CD14-positive monocyte (primary cell): ENCODE measurements around the gene TNFSF13B. TPM values are rescaled to one million over a fixed set of nuclear protein-coding genes. Genes with fewer than 3 reads are reported as not detected.

Experiments used
- DNase-seq, 3 donors: peaks; one replicate each; pipeline ENCODE4 v3.0.0-alpha.2; 2011 to 2022
- H2AFZ ChIP-seq: 2 replicates; pipeline ENCODE4 v1.6.0; 2012; ENCODE audit warnings: mild to moderate bottlenecking, low read depth, low read length, inconsistent platforms; ENCODE audit not compliant: insufficient read depth, poor library complexity, severe bottlenecking
- H3K27ac ChIP-seq, 2 donors: 1 replicate in 1 of 2; 2 replicates in 1 of 2; pipeline ENCODE4 v1.5.1; 2012 to 2013; ENCODE audit warnings: low read length in 2 of 2, control low read depth in 1 of 2, inconsistent platforms in 1 of 2, low read depth in 1 of 2, mild to moderate bottlenecking in 1 of 2
- H3K27me3 ChIP-seq, 2 donors: one replicate each; pipeline versions ENCODE4 v1.6.0 to v1.6.1; 2011 to 2013; ENCODE audit warnings: low read length in 2 of 2; ENCODE audit not compliant: control insufficient read depth in 2 of 2, insufficient read depth in 2 of 2
- H3K36me3 ChIP-seq, 2 donors: replicated peaks in 1 of 2; 1 replicate in 1 of 2; 2 replicates in 1 of 2; pipeline versions ENCODE4 v1.5.1 to v1.6.1; 2012 to 2013; ENCODE audit warnings: low read length in 2 of 2, control low read depth in 1 of 2, inconsistent platforms in 1 of 2, mild to moderate bottlenecking in 1 of 2; ENCODE audit not compliant: insufficient read depth in 2 of 2, control insufficient read depth in 1 of 2
- H3K4me1 ChIP-seq, 2 donors: 1 replicate in 1 of 2; 2 replicates in 1 of 2; pipeline versions ENCODE4 v1.5.1 to v1.6.1; 2012 to 2013; ENCODE audit warnings: low read length in 2 of 2, control low read depth in 1 of 2, inconsistent platforms in 1 of 2, mild to moderate bottlenecking in 1 of 2, moderate library complexity in 1 of 2; ENCODE audit not compliant: insufficient read depth in 2 of 2, control insufficient read depth in 1 of 2
- H3K4me2 ChIP-seq: replicated peaks from 2 replicates; pipeline ENCODE3; 2012; ENCODE audit warnings: low read length, moderate library complexity, mild to moderate bottlenecking; ENCODE audit not compliant: poor library complexity, severe bottlenecking; ENCODE audit errors: extremely low read depth
- H3K4me3 ChIP-seq, 3 experiments: fragments of 200-600 bp in 1 of 3; sonication (generic) in 1 of 3; replicated peaks in 1 of 3; 1 replicate in 2 of 3; 2 replicates in 1 of 3; pipeline ENCODE4 v1.5.1; 2011 to 2013; ENCODE audit warnings: low read length in 3 of 3, mild to moderate bottlenecking in 3 of 3, control low read depth in 2 of 3, low read depth in 2 of 3, inconsistent platforms in 1 of 3, moderate library complexity in 1 of 3
- H3K79me2 ChIP-seq: 2 replicates; pipeline ENCODE4 v1.6.0; 2012; ENCODE audit warnings: mild to moderate bottlenecking, control low read depth, inconsistent platforms, low read length, moderate library complexity; ENCODE audit not compliant: insufficient read depth
- H3K9ac ChIP-seq: 2 replicates; pipeline ENCODE4 v1.6.0; 2017; ENCODE audit warnings: low read length, mild to moderate bottlenecking; ENCODE audit not compliant: insufficient read depth, poor library complexity, severe bottlenecking
- H3K9me3 ChIP-seq, 2 donors: replicated peaks in 1 of 2; 1 replicate in 1 of 2; 2 replicates in 1 of 2; pipeline versions ENCODE4 v1.5.1 to v1.6.1; 2012 to 2013; ENCODE audit warnings: low read length in 2 of 2, control low read depth in 1 of 2; ENCODE audit not compliant: control insufficient read depth in 1 of 2, insufficient read depth in 1 of 2
- H4K20me1 ChIP-seq: 2 replicates; pipeline ENCODE4 v1.6.0; 2012; ENCODE audit warnings: mild to moderate bottlenecking, low read length, control low read depth, moderate library complexity; ENCODE audit not compliant: insufficient read depth
- H3K27ac Mint-ChIP-seq, 7 donors: one replicate each; pipeline ENCODE4 v1.8.0; 2020; ENCODE audit warnings: mild to moderate bottlenecking in 7 of 7, mixed read lengths in 7 of 7, moderate library complexity in 6 of 7, inconsistent platforms in 2 of 7
- H3K27me3 Mint-ChIP-seq, 3 donors: one replicate each; pipeline ENCODE4 v1.8.0; 2021 to 2022; ENCODE audit warnings: low read depth in 3 of 3, mild to moderate bottlenecking in 3 of 3, mixed read lengths in 3 of 3, moderate library complexity in 3 of 3, inconsistent platforms in 1 of 3
- H3K36me3 Mint-ChIP-seq, 2 donors: one replicate each; pipeline ENCODE4 v1.8.0; 2020; ENCODE audit warnings: mixed read lengths in 2 of 2, inconsistent platforms in 1 of 2, mild to moderate bottlenecking in 1 of 2
- H3K4me1 Mint-ChIP-seq: one replicate; pipeline ENCODE4 v1.8.0; 2020; ENCODE audit warnings: mild to moderate bottlenecking, mixed read lengths
- H3K4me3 Mint-ChIP-seq, 2 donors: one replicate each; pipeline ENCODE4 v1.8.0; 2020; ENCODE audit warnings: mild to moderate bottlenecking in 2 of 2, mixed read lengths in 2 of 2, moderate library complexity in 1 of 2
- H3K9me3 Mint-ChIP-seq, 7 donors: one replicate each; pipeline ENCODE4 v1.8.0; 2020 to 2022; ENCODE audit warnings: mixed read lengths in 7 of 7, mild to moderate bottlenecking in 6 of 7, moderate library complexity in 6 of 7, inconsistent platforms in 2 of 7
- CTCF ChIP-seq: fragments of 200-600 bp; IDR thresholded peaks from one replicate; pipeline ENCODE4 v1.8.0; 2022; ENCODE audit warnings: antibody characterized with exemption, mild to moderate bottlenecking
- WGBS: methylation state at CpG from one replicate; pipeline ENCODE4 v1.1.5; 2013; ENCODE audit warnings: missing lambda C conversion rate; ENCODE audit not compliant: insufficient coverage; 5-methylcytosine and 5-hydroxymethylcytosine counted together
- intact Hi-C, 2 donors: fragments of 100-400 bp; cut with micrococcal nuclease; formaldehyde crosslinking; loops; one replicate each; pipeline versions ENCODE4 v1.15.0 to v1.15.1; 2023
- polyA plus RNA-seq, 3 donors: library from polyadenylated mRNA; depleted of rRNA in 1 of 3; unstranded in 2 of 3; stranded (reverse) in 1 of 3; fragments of 300-500 nt in 2 of 3; fragments of >200 nt in 1 of 3; fragmentation: Illumina TruSeq in 2 of 3; gene quantifications; 1 replicate in 2 of 3; 2 replicates in 1 of 3; pipeline ENCODE4 v1.2.3, GENCODE V29; 2012 to 2021

Gene TNFSF13B
- polyA plus RNA-seq, 3 donors = 117 to 587 (median 558) TPM

GRCh38 chr13:108272333-108272732 lies 2.8 kb downstream of the TNFSF13B start:
- H3K79me2 ChIP-seq = peaks cover 91% of the 10 kb centered on the region
- H2AFZ ChIP-seq = no peak overlapping the region
- Mint-ChIP-seq H3K4me1 (peaks cover 51% of the 10 kb centered on the region), H3K27ac (peak overlapping the region; percentile 33 to 94 (median 79)), H3K27me3 (no peaks in the 10 kb centered on the region), H3K4me3 (peak overlapping the region; percentile 69 to 89), H3K36me3 (peaks cover 10 to 14% of the 10 kb centered on the region in 2 donors), H3K9me3 (no peaks in the 10 kb centered on the region)
- H4K20me1 ChIP-seq = no peaks in the 10 kb centered on the region
- peak in 2 of 3 donors; percentile 38 to 54 for DNase-seq
- peak overlapping the region; percentile 19 for H3K9ac ChIP-seq
- H3K4me2 ChIP-seq = peak overlapping the region; percentile 83
- peak overlapping the region; percentile 73 to 98 (median 85) for H3K4me3 ChIP-seq
- no peaks in the 10 kb centered on the region for H3K9me3 ChIP-seq
- peak overlapping the region in 1 of 2 donors; percentile 59 for H3K27ac ChIP-seq
- TF ChIP-seq CTCF = no peak
- H3K36me3 ChIP-seq = peaks cover 8 to 17% of the 10 kb centered on the region in 2 donors
- H3K27me3 ChIP-seq = no peaks in the 10 kb centered on the region
- intact Hi-C loops = no loop called here
- peaks cover 34 to 47% of the 10 kb centered on the region in 2 donors for H3K4me1 ChIP-seq

GRCh38 chr13:108273429-108274118 lies 4.1 kb downstream of the TNFSF13B start:
- Histone ChIP-seq H3K36me3 (peaks cover 8 to 18% of the 10 kb centered on the region in 2 donors), H3K27me3 (no peaks in the 10 kb centered on the region), H3K4me2 (peak overlapping the region; percentile 83), H3K79me2 (peaks cover 91% of the 10 kb centered on the region), H4K20me1 (peaks cover 3% of the 10 kb centered on the region), H2AFZ (no peak overlapping the region), H3K9ac (no peak overlapping the region), H3K4me1 (peaks cover 21 to 34% of the 10 kb centered on the region in 2 donors), H3K27ac (peak overlapping the region in 1 of 2 donors; percentile 59), H3K9me3 (no peaks in the 10 kb centered on the region), H3K4me3 (peak overlapping the region in 1 of 3 experiments; percentile 98)
- H3K27me3 Mint-ChIP-seq = no peaks in the 10 kb centered on the region
- WGBS = no CpG with 5 or more reads among the region's 5 CpGs
- intact Hi-C loops = no loop called here
- peaks cover 41% of the 10 kb centered on the region for H3K4me1 Mint-ChIP-seq
- peak in 1 of 3 donors; percentile 21 for DNase-seq
- H3K36me3 Mint-ChIP-seq = peaks cover 16 to 25% of the 10 kb centered on the region in 2 donors
- H3K9me3 Mint-ChIP-seq = peaks cover 0 to 8% (median 0%) of the 10 kb centered on the region in 7 donors
- peak overlapping the region; percentile 64 to 86 (median 72) for H3K27ac Mint-ChIP-seq
- H3K4me3 Mint-ChIP-seq = peak overlapping the region; percentile 7 to 48
- TF ChIP-seq CTCF = no peak
